Measurements from ENCODE around the gene MAP1LC3C. TPM values are rescaled to one million over a fixed set of nuclear protein-coding genes. Genes with fewer than 3 reads are reported as not detected.
A peak's percentile ranks its signal among the peaks of the same experiment; 100 is the strongest.

MAP1LC3C gene
- polyA plus RNA-seq (2013): not detected

DNA sequence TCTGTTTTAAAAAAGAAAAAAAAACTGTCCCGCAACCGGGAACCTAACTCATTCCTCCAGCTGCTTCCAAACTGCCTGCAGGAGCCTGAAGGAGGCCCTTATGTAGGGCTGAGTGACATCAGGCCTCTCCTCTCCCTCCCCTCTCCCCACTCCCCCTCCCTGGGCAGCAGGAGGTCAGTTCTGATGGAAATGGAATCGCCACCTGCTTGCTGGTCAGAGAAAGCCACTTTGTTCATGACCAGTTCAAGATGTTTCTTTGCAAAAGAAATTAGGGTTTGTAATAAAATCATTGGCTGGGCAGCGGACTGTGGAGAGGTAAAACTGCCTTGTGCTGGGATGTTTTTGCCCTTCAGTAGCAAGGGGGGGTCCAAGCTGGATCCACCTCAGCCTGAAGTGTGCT lies at the start of gene MAP1LC3C:
TSS of gene MAP1LC3C (minus strand) at position 73 of the 400 bp plus-strand sequence. CDS start 90 bp downstream, outside the sequence.
- peak within 1 kb of the TSS in 6 of 7 experiments; percentile 8 to 75 (median 57) for H3K4me3 ChIP-seq (ENCODE audit: control insufficient read depth in 1 of 7, extremely low read depth in 1 of 7, insufficient read depth in 4 of 7, low read depth in 2 of 7, low read length in 6 of 7)
- H3K9me3 ChIP-seq (ENCODE audit: control extremely low read depth in 1 of 5, control insufficient read depth in 4 of 5, insufficient read depth in 2 of 5, low read depth in 1 of 5, low read length in 4 of 5): no peaks in the 10 kb centered on the region
- DNase-seq: no peak
- POLR2A ChIA-PET: no interaction called here
- peaks cover 0 to 6% (median 4%) of the 10 kb centered on the region in 4 experiments for H3K4me1 ChIP-seq (ENCODE audit: control extremely low read depth in 1 of 4, control insufficient read depth in 4 of 4, insufficient read depth in 4 of 4, low read length in 3 of 4)
- H3K27ac ChIP-seq (ENCODE audit: insufficient read depth in 1 of 2, low read depth in 1 of 2, low read length in 2 of 2, poor library complexity in 1 of 2, severe bottlenecking in 2 of 2): no peak within 1 kb of the TSS
- H3K36me3 ChIP-seq (ENCODE audit: control insufficient read depth in 4 of 4, insufficient read depth in 4 of 4, low read length in 3 of 4): no peaks in the 10 kb centered on the region
- no peaks in the 10 kb centered on the region for H3K27me3 ChIP-seq (replicated peaks in 2 of 5; ENCODE audit: control insufficient read depth in 4 of 5, insufficient read depth in 5 of 5, low read length in 4 of 5)
- WGBS (ENCODE audit: insufficient coverage): 100% methylated on average over 1 of the region's 4 CpGs
- CTCF ChIA-PET: interaction anchor here (1.2 to 3.0 kb wide), 4 partner anchors 9 to 474 kb away, joined by 3 to 12 read pairs (median 6); no protein-coding TSS in a partner anchor

DNA sequence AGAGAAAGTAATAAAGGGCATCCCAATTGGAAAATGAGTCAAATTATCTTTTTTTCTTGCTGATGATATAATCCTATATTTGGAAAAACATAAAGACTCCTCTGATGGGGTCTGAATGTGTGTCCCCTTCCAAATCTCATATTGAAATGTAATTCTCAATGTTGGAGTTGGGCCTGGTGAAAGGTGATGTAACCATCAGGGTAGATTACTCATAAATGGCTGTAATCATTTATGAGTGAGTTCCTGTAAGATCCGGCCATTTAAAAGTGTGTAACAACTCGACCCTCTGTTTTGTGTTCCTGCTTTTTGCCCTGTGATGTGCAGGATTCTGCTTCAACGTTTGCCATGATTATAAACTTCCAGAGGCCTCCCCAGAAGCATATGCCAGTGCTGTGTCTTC lies 44.3 kb upstream of the MAP1LC3C start:
- no peak overlapping the region for H3K4me3 ChIP-seq (ENCODE audit: control insufficient read depth in 1 of 7, extremely low read depth in 1 of 7, insufficient read depth in 4 of 7, low read depth in 2 of 7, low read length in 6 of 7)
- peaks cover 0 to 2% (median 0%) of the 10 kb centered on the region in 5 experiments for H3K9me3 ChIP-seq (ENCODE audit: control extremely low read depth in 1 of 5, control insufficient read depth in 4 of 5, insufficient read depth in 2 of 5, low read depth in 1 of 5, low read length in 4 of 5)
- H3K27me3 ChIP-seq (replicated peaks in 2 of 5; ENCODE audit: control insufficient read depth in 4 of 5, insufficient read depth in 5 of 5, low read length in 4 of 5): no peaks in the 10 kb centered on the region
- H3K4me1 ChIP-seq (ENCODE audit: control extremely low read depth in 1 of 4, control insufficient read depth in 4 of 4, insufficient read depth in 4 of 4, low read length in 3 of 4): no peaks in the 10 kb centered on the region
- H3K36me3 ChIP-seq (ENCODE audit: control insufficient read depth in 4 of 4, insufficient read depth in 4 of 4, low read length in 3 of 4): no peaks in the 10 kb centered on the region
- WGBS (ENCODE audit: insufficient coverage): 62% methylated on average over 3 of the region's 3 CpGs
- CTCF ChIA-PET: no interaction called here
- no peak for DNase-seq
- no peak overlapping the region for H3K27ac ChIP-seq (ENCODE audit: insufficient read depth in 1 of 2, low read depth in 1 of 2, low read length in 2 of 2, poor library complexity in 1 of 2, severe bottlenecking in 2 of 2)
- POLR2A ChIA-PET: no interaction called here

DNA sequence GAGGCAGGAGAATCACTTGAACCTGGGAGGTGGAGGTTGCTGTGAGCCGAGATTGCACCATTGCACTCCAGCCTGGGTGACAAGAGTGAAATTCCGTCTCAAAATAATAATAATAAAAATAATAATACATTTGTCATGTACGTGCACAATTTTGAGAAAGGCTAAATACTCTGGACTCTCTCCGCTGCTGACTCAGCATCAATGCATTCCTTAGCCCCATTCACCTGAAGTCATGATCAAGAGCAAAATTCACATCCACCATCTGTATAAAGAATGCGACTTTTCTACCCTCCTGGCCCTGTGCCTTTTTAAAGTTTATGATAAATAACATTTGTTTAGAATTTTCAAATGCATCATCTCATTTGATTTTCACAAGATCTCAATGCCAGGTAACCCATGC lies 35.5 kb upstream of the MAP1LC3C start:
- CTCF ChIA-PET: no interaction called here
- DNase-seq: no peak
- 94% methylated on average over 2 of the region's 5 CpGs for WGBS (ENCODE audit: insufficient coverage)
- Histone ChIP-seq H3K9me3 (ENCODE audit: control extremely low read depth in 1 of 5, control insufficient read depth in 4 of 5, insufficient read depth in 2 of 5, low read depth in 1 of 5, low read length in 4 of 5) (no peaks in the 10 kb centered on the region), H3K4me3 (ENCODE audit: control insufficient read depth in 1 of 7, extremely low read depth in 1 of 7, insufficient read depth in 4 of 7, low read depth in 2 of 7, low read length in 6 of 7) (no peak overlapping the region), H3K27me3 (replicated peaks in 2 of 5; ENCODE audit: control insufficient read depth in 4 of 5, insufficient read depth in 5 of 5, low read length in 4 of 5) (peaks cover 0 to 5% (median 0%) of the 10 kb centered on the region in 5 experiments), H3K27ac (ENCODE audit: insufficient read depth in 1 of 2, low read depth in 1 of 2, low read length in 2 of 2, poor library complexity in 1 of 2, severe bottlenecking in 2 of 2) (no peak overlapping the region), H3K4me1 (ENCODE audit: control extremely low read depth in 1 of 4, control insufficient read depth in 4 of 4, insufficient read depth in 4 of 4, low read length in 3 of 4) (no peaks in the 10 kb centered on the region), H3K36me3 (ENCODE audit: control insufficient read depth in 4 of 4, insufficient read depth in 4 of 4, low read length in 3 of 4) (no peaks in the 10 kb centered on the region)
- POLR2A ChIA-PET: no interaction called here

- 77% methylated on average over 3 of the region's 4 CpGs for WGBS (ENCODE audit: insufficient coverage)
- CTCF ChIA-PET: no interaction called here
- DNase-seq: no peak
- H3K9me3 ChIP-seq (ENCODE audit: control extremely low read depth in 1 of 5, control insufficient read depth in 4 of 5, insufficient read depth in 2 of 5, low read depth in 1 of 5, low read length in 4 of 5): no peaks in the 10 kb centered on the region
- H3K4me3 ChIP-seq (ENCODE audit: control insufficient read depth in 1 of 7, extremely low read depth in 1 of 7, insufficient read depth in 4 of 7, low read depth in 2 of 7, low read length in 6 of 7): no peak overlapping the region
- H3K36me3 ChIP-seq (ENCODE audit: control insufficient read depth in 4 of 4, insufficient read depth in 4 of 4, low read length in 3 of 4): no peaks in the 10 kb centered on the region
- H3K27me3 ChIP-seq (replicated peaks in 2 of 5; ENCODE audit: control insufficient read depth in 4 of 5, insufficient read depth in 5 of 5, low read length in 4 of 5): peaks cover 0 to 5% (median 0%) of the 10 kb centered on the region in 5 experiments
- no peak overlapping the region for H3K27ac ChIP-seq (ENCODE audit: insufficient read depth in 1 of 2, low read depth in 1 of 2, low read length in 2 of 2, poor library complexity in 1 of 2, severe bottlenecking in 2 of 2)
- H3K4me1 ChIP-seq (ENCODE audit: control extremely low read depth in 1 of 4, control insufficient read depth in 4 of 4, insufficient read depth in 4 of 4, low read length in 3 of 4): no peaks in the 10 kb centered on the region
- POLR2A ChIA-PET: no interaction called here
These were observed 34.5 kb upstream of the MAP1LC3C start for GRCh38 chr1:242033447-242033846.

GRCh38 chr1:242030071-242030470 lies 31.2 kb upstream of the MAP1LC3C start:
- H3K36me3 ChIP-seq (ENCODE audit: control insufficient read depth in 4 of 4, insufficient read depth in 4 of 4, low read length in 3 of 4): no peaks in the 10 kb centered on the region
- no CpG with 5 or more reads among the region's 1 CpG for WGBS (ENCODE audit: insufficient coverage)
- ChIA-PET POLR2A (interaction anchor here (0.6 kb wide), 1 partner anchor 239 kb away, joined by 3 read pairs; no protein-coding TSS in a partner anchor), CTCF (no interaction called here)
- no peaks in the 10 kb centered on the region for H3K9me3 ChIP-seq (ENCODE audit: control extremely low read depth in 1 of 5, control insufficient read depth in 4 of 5, insufficient read depth in 2 of 5, low read depth in 1 of 5, low read length in 4 of 5)
- no peak overlapping the region for H3K4me3 ChIP-seq (ENCODE audit: control insufficient read depth in 1 of 7, extremely low read depth in 1 of 7, insufficient read depth in 4 of 7, low read depth in 2 of 7, low read length in 6 of 7)
- no peaks in the 10 kb centered on the region for H3K4me1 ChIP-seq (ENCODE audit: control extremely low read depth in 1 of 4, control insufficient read depth in 4 of 4, insufficient read depth in 4 of 4, low read length in 3 of 4)
- peaks cover 0 to 5% (median 0%) of the 10 kb centered on the region in 5 experiments for H3K27me3 ChIP-seq (replicated peaks in 2 of 5; ENCODE audit: control insufficient read depth in 4 of 5, insufficient read depth in 5 of 5, low read length in 4 of 5)
- H3K27ac ChIP-seq (ENCODE audit: insufficient read depth in 1 of 2, low read depth in 1 of 2, low read length in 2 of 2, poor library complexity in 1 of 2, severe bottlenecking in 2 of 2): no peak overlapping the region
- no peak for DNase-seq

- no peaks in the 10 kb centered on the region for H3K36me3 ChIP-seq (ENCODE audit: control insufficient read depth in 4 of 4, insufficient read depth in 4 of 4, low read length in 3 of 4)
- H3K4me1 ChIP-seq (ENCODE audit: control extremely low read depth in 1 of 4, control insufficient read depth in 4 of 4, insufficient read depth in 4 of 4, low read length in 3 of 4): no peaks in the 10 kb centered on the region
- no peaks in the 10 kb centered on the region for H3K27me3 ChIP-seq (replicated peaks in 2 of 5; ENCODE audit: control insufficient read depth in 4 of 5, insufficient read depth in 5 of 5, low read length in 4 of 5)
- no peak for DNase-seq
- ChIA-PET POLR2A (no interaction called here), CTCF (no interaction called here)
- no peak overlapping the region for H3K4me3 ChIP-seq (ENCODE audit: control insufficient read depth in 1 of 7, extremely low read depth in 1 of 7, insufficient read depth in 4 of 7, low read depth in 2 of 7, low read length in 6 of 7)
- H3K9me3 ChIP-seq (ENCODE audit: control extremely low read depth in 1 of 5, control insufficient read depth in 4 of 5, insufficient read depth in 2 of 5, low read depth in 1 of 5, low read length in 4 of 5): no peaks in the 10 kb centered on the region
- 91% methylated on average over 7 of the region's 13 CpGs for WGBS (ENCODE audit: insufficient coverage)
- no peak overlapping the region for H3K27ac ChIP-seq (ENCODE audit: insufficient read depth in 1 of 2, low read depth in 1 of 2, low read length in 2 of 2, poor library complexity in 1 of 2, severe bottlenecking in 2 of 2)
These were observed 26.8 kb upstream of the MAP1LC3C start for GRCh38 chr1:242025681-242026080.

GRCh38 chr1:242023805-242024204 lies 24.9 kb upstream of the MAP1LC3C start:
- no peaks in the 10 kb centered on the region for H3K36me3 ChIP-seq (ENCODE audit: control insufficient read depth in 4 of 4, insufficient read depth in 4 of 4, low read length in 3 of 4)
- H3K9me3 ChIP-seq (ENCODE audit: control extremely low read depth in 1 of 5, control insufficient read depth in 4 of 5, insufficient read depth in 2 of 5, low read depth in 1 of 5, low read length in 4 of 5): no peaks in the 10 kb centered on the region
- H3K27me3 ChIP-seq (replicated peaks in 2 of 5; ENCODE audit: control insufficient read depth in 4 of 5, insufficient read depth in 5 of 5, low read length in 4 of 5): no peaks in the 10 kb centered on the region
- no peak for DNase-seq
- H3K4me1 ChIP-seq (ENCODE audit: control extremely low read depth in 1 of 4, control insufficient read depth in 4 of 4, insufficient read depth in 4 of 4, low read length in 3 of 4): no peaks in the 10 kb centered on the region
- WGBS (ENCODE audit: insufficient coverage): 91% methylated on average over 5 of the region's 6 CpGs
- POLR2A ChIA-PET: no interaction called here
- H3K4me3 ChIP-seq (ENCODE audit: control insufficient read depth in 1 of 7, extremely low read depth in 1 of 7, insufficient read depth in 4 of 7, low read depth in 2 of 7, low read length in 6 of 7): no peak overlapping the region
- CTCF ChIA-PET: no interaction called here
- H3K27ac ChIP-seq (ENCODE audit: insufficient read depth in 1 of 2, low read depth in 1 of 2, low read length in 2 of 2, poor library complexity in 1 of 2, severe bottlenecking in 2 of 2): no peak overlapping the region
